HEK293T (cell line): ENCODE data around the gene SKIC2.
"Not testable (repeated sequence)": the region's sequence is repeated elsewhere in the genome, so short reads cannot be mapped to it uniquely, and the experiment has no call there.

Experiments
- BHLHE40 ChIP-seq: fragments of 450-650 bp; IDR thresholded peaks from 2 replicates; pipeline ENCODE4 v1.6.1; 2016; ENCODE audit warnings: mild to moderate bottlenecking, moderate library complexity, borderline replicate concordance
- FOXA1 ChIP-seq: fragments of 450-650 bp; IDR thresholded peaks from 2 replicates; pipeline ENCODE4 v1.6.1; 2016; ENCODE audit warnings: mild to moderate bottlenecking
- FOXK2 ChIP-seq: fragments of 450-650 bp; IDR thresholded peaks from 2 replicates; pipeline ENCODE4 v1.6.1; 2016; ENCODE audit warnings: mild to moderate bottlenecking
- FOXM1 ChIP-seq: fragments of 450-650 bp; IDR thresholded peaks from 2 replicates; pipeline ENCODE4 v1.6.1; 2017; ENCODE audit warnings: mild to moderate bottlenecking, borderline replicate concordance
- HDGF ChIP-seq: fragments of 450-650 bp; IDR thresholded peaks from 2 replicates; pipeline ENCODE4 v1.6.1; 2017; ENCODE audit warnings: antibody characterized with exemption, borderline replicate concordance
- L3MBTL2 ChIP-seq: fragments of 450-650 bp; conservative IDR thresholded peaks from 2 replicates; pipeline ENCODE4 v1.6.1; 2016; ENCODE audit warnings: mild to moderate bottlenecking
- NFRKB ChIP-seq: fragments of 450-650 bp; IDR thresholded peaks from 2 replicates; pipeline ENCODE4 v1.6.1; 2016; ENCODE audit warnings: mild to moderate bottlenecking, moderate library complexity
- SP1 ChIP-seq: fragments of 450-650 bp; IDR thresholded peaks from 2 replicates; pipeline ENCODE4 v1.6.1; 2017
- SUZ12 ChIP-seq: fragments of 450-650 bp; IDR thresholded peaks from 2 replicates; pipeline ENCODE4 v1.6.1; 2016; ENCODE audit warnings: mild to moderate bottlenecking
- TARDBP ChIP-seq: fragments of 450-650 bp; IDR thresholded peaks from 2 replicates; pipeline ENCODE4 v1.6.1; 2016
- ZNF384 ChIP-seq: fragments of 450-650 bp; IDR thresholded peaks from 2 replicates; pipeline ENCODE4 v1.6.1; 2016

DNA sequence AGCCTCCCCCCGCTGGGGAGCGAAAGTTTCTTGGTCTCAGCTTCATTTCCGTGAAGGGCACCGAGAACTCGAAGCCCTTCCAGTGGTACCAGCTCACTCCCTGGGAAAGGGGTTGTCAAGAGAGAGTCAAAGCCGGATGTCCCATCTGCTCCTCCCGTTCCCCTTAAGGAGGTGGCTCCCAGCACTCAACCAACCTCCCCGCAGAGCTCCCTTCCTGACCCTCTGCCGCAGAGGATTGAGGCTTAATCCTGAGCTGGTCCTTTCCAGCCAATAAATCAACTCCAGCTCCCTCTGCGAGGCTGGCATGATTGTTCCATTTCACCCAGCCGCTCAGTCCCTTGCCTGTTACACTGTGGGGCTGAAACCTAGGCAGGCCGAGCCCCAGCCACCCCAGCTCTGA lies 49.6 kb downstream of the SKIC2 start:
- not testable (repeated sequence) for TF ChIP-seq SUZ12, L3MBTL2, SP1, FOXK2, ZNF384, BHLHE40, FOXA1, HDGF, TARDBP, NFRKB, FOXM1
